ENCODE data around the gene AIFM2. TPM values are rescaled to one million over a fixed set of nuclear protein-coding genes. Genes with fewer than 3 reads are reported as not detected.
"Not testable (repeated sequence)": the region's sequence is repeated elsewhere in the genome, so short reads cannot be mapped to it uniquely, and the experiment has no call there.

The AIFM2 gene
- 10.6 TPM for total RNA-seq

GRCh38 chr10:70132098-70133029 is at the start of gene AIFM2:
Gene AIFM2, minus strand, starts transcription at chr10:70132825. Its CDS starts 8,741 bp downstream, at chr10:70124084.
- no peaks in the 10 kb centered on the region for H3K9me3 ChIP-seq
- intact Hi-C loops (cut with DNase I) = no loop called here
- H3K36me3 ChIP-seq = no peaks in the 10 kb centered on the region
- H3K4me1 ChIP-seq = peaks cover 25% of the 10 kb centered on the region
- H3K27me3 ChIP-seq = no peaks in the 10 kb centered on the region
- H3K27ac ChIP-seq = peak within 1 kb of the TSS; percentile 60
- DNase-seq (ENCODE audit: extremely low spot score in 2 of 2) = no peak
- TF ChIP-seq, protein P1, sequence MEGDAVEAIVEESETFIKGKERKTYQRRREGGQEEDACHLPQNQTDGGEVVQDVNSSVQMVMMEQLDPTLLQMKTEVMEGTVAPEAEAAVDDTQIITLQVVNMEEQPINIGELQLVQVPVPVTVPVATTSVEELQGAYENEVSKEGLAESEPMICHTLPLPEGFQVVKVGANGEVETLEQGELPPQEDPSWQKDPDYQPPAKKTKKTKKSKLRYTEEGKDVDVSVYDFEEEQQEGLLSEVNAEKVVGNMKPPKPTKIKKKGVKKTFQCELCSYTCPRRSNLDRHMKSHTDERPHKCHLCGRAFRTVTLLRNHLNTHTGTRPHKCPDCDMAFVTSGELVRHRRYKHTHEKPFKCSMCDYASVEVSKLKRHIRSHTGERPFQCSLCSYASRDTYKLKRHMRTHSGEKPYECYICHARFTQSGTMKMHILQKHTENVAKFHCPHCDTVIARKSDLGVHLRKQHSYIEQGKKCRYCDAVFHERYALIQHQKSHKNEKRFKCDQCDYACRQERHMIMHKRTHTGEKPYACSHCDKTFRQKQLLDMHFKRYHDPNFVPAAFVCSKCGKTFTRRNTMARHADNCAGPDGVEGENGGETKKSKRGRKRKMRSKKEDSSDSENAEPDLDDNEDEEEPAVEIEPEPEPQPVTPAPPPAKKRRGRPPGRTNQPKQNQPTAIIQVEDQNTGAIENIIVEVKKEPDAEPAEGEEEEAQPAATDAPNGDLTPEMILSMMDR (IDR thresholded peaks at IDR 0.05) = no peak
- TF ChIP-seq POLR2A (IDR thresholded peaks at IDR 0.05) (no peak), POLR2AphosphoS5 (IDR thresholded peaks at IDR 0.05; ENCODE audit: insufficient read depth in 1 of 2, low read depth in 1 of 2) (peak in 1 of 2 donors; percentile 66)
- H3K4me3 ChIP-seq = peak within 1 kb of the TSS; percentile 49 to 54

DNA sequence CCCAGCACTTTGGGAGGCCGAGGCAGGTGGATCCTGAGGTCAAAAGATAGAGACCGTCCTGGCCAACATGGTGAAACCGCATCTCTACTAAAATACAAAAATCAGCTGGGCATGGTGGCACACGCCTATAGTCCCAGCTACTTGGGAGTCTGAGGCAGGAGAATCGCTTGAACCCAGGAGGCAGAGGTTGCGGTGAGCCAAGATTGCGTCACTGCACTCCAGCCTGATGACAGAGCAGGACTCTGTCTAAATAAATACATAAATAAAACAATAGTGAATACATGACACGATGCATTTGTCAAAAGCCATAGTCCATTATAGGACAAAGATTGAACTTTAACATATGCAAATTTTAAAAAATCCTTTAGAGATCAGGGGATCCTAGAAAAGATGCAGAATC is 46.6 kb upstream of the AIFM2 start:
- DNase-seq (ENCODE audit: extremely low spot score in 2 of 2); intact Hi-C loops (cut with DNase I); H3K27ac ChIP-seq; H3K4me1 ChIP-seq; H3K27me3 ChIP-seq; H3K4me3 ChIP-seq; H3K9me3 ChIP-seq; H3K36me3 ChIP-seq: not testable (repeated sequence)

- Histone ChIP-seq H3K4me1 (no peaks in the 10 kb centered on the region), H3K36me3 (no peaks in the 10 kb centered on the region), H3K27ac (no peak overlapping the region), H3K4me3 (no peak overlapping the region), H3K9me3 (no peaks in the 10 kb centered on the region), H3K27me3 (no peaks in the 10 kb centered on the region)
- TF ChIP-seq, protein P1 (IDR thresholded peaks at IDR 0.05) = no peak
- TF ChIP-seq POLR2AphosphoS5 (IDR thresholded peaks at IDR 0.05; ENCODE audit: insufficient read depth in 1 of 2, low read depth in 1 of 2) = no peak
- no peak for TF ChIP-seq POLR2A (IDR thresholded peaks at IDR 0.05)
- no peak for DNase-seq (ENCODE audit: extremely low spot score in 2 of 2)
- intact Hi-C loops (cut with DNase I) = no loop called here
Observed at GRCh38 chr10:70178139-70178725, 45.6 kb upstream of the AIFM2 start.

DNA sequence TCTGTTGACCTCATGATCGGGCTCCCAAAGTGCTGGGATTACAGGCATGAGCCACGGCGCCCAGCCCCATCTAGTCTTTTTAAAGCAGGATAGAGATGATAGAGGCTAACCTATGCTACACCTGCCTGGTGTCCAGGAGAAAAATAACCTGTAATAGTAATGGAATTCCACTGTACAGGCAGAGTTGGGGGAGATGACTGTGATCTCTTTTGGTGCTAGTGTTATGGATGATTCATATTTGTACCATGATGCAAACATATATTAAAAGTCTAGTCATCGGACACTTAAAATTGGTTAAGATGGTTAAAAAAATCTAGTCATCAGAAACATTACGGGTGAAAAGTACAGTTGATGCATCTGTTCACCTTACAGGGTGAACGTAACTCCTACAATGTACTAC is 43.8 kb upstream of the AIFM2 start:
- H3K27me3 ChIP-seq = no peaks in the 10 kb centered on the region
- no peak overlapping the region for H3K27ac ChIP-seq
- H3K4me1 ChIP-seq = no peaks in the 10 kb centered on the region
- intact Hi-C loops (cut with DNase I) = no loop called here
- no peaks in the 10 kb centered on the region for H3K36me3 ChIP-seq
- H3K4me3 ChIP-seq = no peak overlapping the region
- no peak for DNase-seq (ENCODE audit: extremely low spot score in 2 of 2)
- TF ChIP-seq POLR2A (IDR thresholded peaks at IDR 0.05) (no peak), POLR2AphosphoS5 (IDR thresholded peaks at IDR 0.05; ENCODE audit: insufficient read depth in 1 of 2, low read depth in 1 of 2) (no peak)
- TF ChIP-seq, protein P1 (IDR thresholded peaks at IDR 0.05) = no peak
- no peaks in the 10 kb centered on the region for H3K9me3 ChIP-seq

GRCh38 chr10:70175516-70175915 is 42.9 kb upstream of the AIFM2 start:
- intact Hi-C loops (cut with DNase I) = no loop called here
- no peaks in the 10 kb centered on the region for H3K9me3 ChIP-seq
- TF ChIP-seq POLR2A (IDR thresholded peaks at IDR 0.05) (no peak), POLR2AphosphoS5 (IDR thresholded peaks at IDR 0.05; ENCODE audit: insufficient read depth in 1 of 2, low read depth in 1 of 2) (no peak)
- TF ChIP-seq, protein P1 (IDR thresholded peaks at IDR 0.05) = no peak
- H3K4me1 ChIP-seq = no peaks in the 10 kb centered on the region
- no peaks in the 10 kb centered on the region for H3K36me3 ChIP-seq
- H3K4me3 ChIP-seq = no peak overlapping the region
- DNase-seq (ENCODE audit: extremely low spot score in 2 of 2) = no peak
- H3K27me3 ChIP-seq = no peaks in the 10 kb centered on the region
- H3K27ac ChIP-seq = no peak overlapping the region
